Neural cell (in vitro differentiated cells): ENCODE data around the gene RPRD1A. TPM values are rescaled to one million over a fixed set of nuclear protein-coding genes. Genes with fewer than 3 reads are reported as not detected.

Experiments used
- H2AFZ ChIP-seq: fragments of 200-600, 300-800 bp; sonication (generic), shearing (Covaris generic); 2 replicates; pipeline ENCODE4 v1.6.0; 2014; ENCODE audit warnings: low read depth, mild to moderate bottlenecking, antibody characterized with exemption, low read length, moderate library complexity
- H3F3A ChIP-seq: fragments of 200-600 bp; shearing (Covaris generic); 2 replicates; pipeline ENCODE4 v1.6.1; 2016; ENCODE audit warnings: mild to moderate bottlenecking, moderate library complexity, mixed read lengths, antibody characterized with exemption, low read length; ENCODE audit not compliant: insufficient read depth, poor library complexity, severe bottlenecking
- H3K27ac ChIP-seq: fragments of 200-600, 300-800 bp; sonication (generic), shearing (Covaris generic); 2 replicates; pipeline ENCODE4 v1.5.1; 2014; ENCODE audit warnings: mild to moderate bottlenecking, low read length, moderate library complexity
- H3K27me3 ChIP-seq: fragments of 300-800, 200-600 bp; sonication (generic), shearing (Covaris generic); 2 replicates; pipeline ENCODE4 v1.6.0; 2014; ENCODE audit warnings: mild to moderate bottlenecking, low read depth, low read length, moderate library complexity; ENCODE audit not compliant: insufficient read depth
- H3K36me3 ChIP-seq: fragments of 300-800, 200-600 bp; sonication (generic), shearing (Covaris generic); 2 replicates; pipeline ENCODE4 v1.5.1; 2014; ENCODE audit warnings: mild to moderate bottlenecking, antibody characterized with exemption, low read length, moderate library complexity; ENCODE audit not compliant: insufficient read depth
- H3K4me2 ChIP-seq: fragments of 300-800, 200-600 bp; sonication (generic), shearing (Covaris generic); 2 replicates; pipeline ENCODE4 v1.6.0; 2014; ENCODE audit warnings: mild to moderate bottlenecking, low read length
- H3K4me3 ChIP-seq: fragments of 300-800, 200-600 bp; sonication (generic), shearing (Covaris generic); 2 replicates; pipeline ENCODE4 v1.5.1; 2014; ENCODE audit warnings: mild to moderate bottlenecking, low read length, moderate library complexity
- H3K79me2 ChIP-seq: fragments of 200-600 bp; shearing (Covaris generic); replicated peaks from 2 replicates; pipeline ENCODE4 v1.6.0; 2014; ENCODE audit warnings: mild to moderate bottlenecking, low read length, moderate library complexity; ENCODE audit not compliant: insufficient read depth
- H3K9ac ChIP-seq: fragments of 300-800, 200-600 bp; sonication (generic), shearing (Covaris generic); 2 replicates; pipeline ENCODE4 v1.6.1; 2016; ENCODE audit warnings: mild to moderate bottlenecking, low read length, mixed read lengths
- H3K9me2 ChIP-seq: fragments of 200-600 bp; shearing (Covaris generic); 2 replicates; pipeline ENCODE4 v1.6.1; 2016; ENCODE audit warnings: mild to moderate bottlenecking, low read length, mixed read lengths; ENCODE audit not compliant: insufficient read depth
- H3K9me3 ChIP-seq: fragments of 200-600, 300-800 bp; sonication (generic), shearing (Covaris generic); 2 replicates; pipeline ENCODE4 v1.6.1; 2016; ENCODE audit warnings: mild to moderate bottlenecking, mixed run types, low read length, moderate library complexity, mixed read lengths
- H4K20me1 ChIP-seq: fragments of 200-600 bp; shearing (Covaris generic); 2 replicates; pipeline ENCODE4 v1.6.1; 2016; ENCODE audit warnings: mild to moderate bottlenecking, mixed run types; ENCODE audit not compliant: insufficient read depth
- EP300 ChIP-seq: fragments of 450-650 bp; conservative IDR thresholded peaks from 2 replicates; pipeline ENCODE4 v1.6.1; 2014; ENCODE audit warnings: antibody characterized with exemption, mild to moderate bottlenecking, moderate library complexity; ENCODE audit not compliant: poor library complexity, severe bottlenecking
- EZH2 ChIP-seq: fragments of 200-600, 300-800 bp; shearing (Covaris generic), sonication (generic); IDR thresholded peaks from 2 replicates; pipeline ENCODE4 v1.6.1; 2014; ENCODE audit warnings: antibody characterized with exemption, low read length, borderline replicate concordance, mild to moderate bottlenecking; ENCODE audit not compliant: insufficient read depth, poor library complexity, severe bottlenecking
- MXI1 ChIP-seq: fragments of 450-650 bp; conservative IDR thresholded peaks from 2 replicates; pipeline ENCODE4 v1.6.1; 2014; ENCODE audit warnings: antibody characterized with exemption, mild to moderate bottlenecking; ENCODE audit not compliant: poor library complexity, severe bottlenecking
- POLR2AphosphoS5 ChIP-seq: IDR thresholded peaks from 2 replicates; pipeline ENCODE4 v1.6.1; 2012
- RAD21 ChIP-seq: fragments of 450-650 bp; conservative IDR thresholded peaks from 2 replicates; pipeline ENCODE4 v1.6.1; 2014; ENCODE audit warnings: antibody characterized with exemption, mild to moderate bottlenecking, moderate library complexity
- SMC3 ChIP-seq: fragments of 450-650 bp; conservative IDR thresholded peaks from 2 replicates; pipeline ENCODE4 v1.6.1; 2014; ENCODE audit warnings: antibody characterized with exemption, mild to moderate bottlenecking, moderate library complexity; ENCODE audit not compliant: poor library complexity
- TAF1 ChIP-seq: IDR thresholded peaks from 2 replicates; pipeline ENCODE4 v1.6.1; 2012; ENCODE audit warnings: low read depth
- polyA plus RNA-seq: library from polyadenylated mRNA; depleted of rRNA; stranded (reverse); fragments of >200 nt; gene quantifications from 2 replicates; pipeline ENCODE4 v1.2.3, GENCODE V29; 2014
- TF ChIP-seq, protein P1 (sequence below): IDR thresholded peaks from 2 replicates; pipeline ENCODE4 v1.6.1; 2012; ENCODE audit warnings: borderline replicate concordance
- TF ChIP-seq, protein P2 (sequence below): fragments of 450-650 bp; IDR thresholded peaks from 2 replicates; pipeline ENCODE4 v1.5.1; 2014; ENCODE audit warnings: antibody characterized with exemption, mild to moderate bottlenecking, moderate library complexity; ENCODE audit not compliant: poor library complexity, severe bottlenecking

Gene RPRD1A
- polyA plus RNA-seq, 1 donor from 2014 or later: 129 TPM

DNA sequence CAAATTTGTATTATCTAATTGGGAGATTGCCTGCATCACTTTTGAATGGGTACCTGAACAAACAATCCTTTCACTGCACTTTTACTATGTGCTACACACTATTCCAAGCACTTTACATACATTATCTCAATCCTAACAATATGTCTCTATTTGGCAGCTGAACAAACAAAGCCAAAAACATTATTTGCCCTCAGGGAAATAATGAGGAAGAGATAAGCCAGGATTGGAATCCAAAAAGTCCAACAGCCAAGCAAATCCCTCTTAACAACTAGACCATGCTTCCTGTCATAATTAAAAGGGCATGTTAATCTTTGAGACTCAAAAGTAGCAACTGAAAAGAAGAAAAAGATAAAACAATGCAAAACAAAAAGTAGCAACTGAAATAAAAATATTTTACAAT, 32.1 kb downstream of the RPRD1A start:
- TF ChIP-seq, protein P1, sequence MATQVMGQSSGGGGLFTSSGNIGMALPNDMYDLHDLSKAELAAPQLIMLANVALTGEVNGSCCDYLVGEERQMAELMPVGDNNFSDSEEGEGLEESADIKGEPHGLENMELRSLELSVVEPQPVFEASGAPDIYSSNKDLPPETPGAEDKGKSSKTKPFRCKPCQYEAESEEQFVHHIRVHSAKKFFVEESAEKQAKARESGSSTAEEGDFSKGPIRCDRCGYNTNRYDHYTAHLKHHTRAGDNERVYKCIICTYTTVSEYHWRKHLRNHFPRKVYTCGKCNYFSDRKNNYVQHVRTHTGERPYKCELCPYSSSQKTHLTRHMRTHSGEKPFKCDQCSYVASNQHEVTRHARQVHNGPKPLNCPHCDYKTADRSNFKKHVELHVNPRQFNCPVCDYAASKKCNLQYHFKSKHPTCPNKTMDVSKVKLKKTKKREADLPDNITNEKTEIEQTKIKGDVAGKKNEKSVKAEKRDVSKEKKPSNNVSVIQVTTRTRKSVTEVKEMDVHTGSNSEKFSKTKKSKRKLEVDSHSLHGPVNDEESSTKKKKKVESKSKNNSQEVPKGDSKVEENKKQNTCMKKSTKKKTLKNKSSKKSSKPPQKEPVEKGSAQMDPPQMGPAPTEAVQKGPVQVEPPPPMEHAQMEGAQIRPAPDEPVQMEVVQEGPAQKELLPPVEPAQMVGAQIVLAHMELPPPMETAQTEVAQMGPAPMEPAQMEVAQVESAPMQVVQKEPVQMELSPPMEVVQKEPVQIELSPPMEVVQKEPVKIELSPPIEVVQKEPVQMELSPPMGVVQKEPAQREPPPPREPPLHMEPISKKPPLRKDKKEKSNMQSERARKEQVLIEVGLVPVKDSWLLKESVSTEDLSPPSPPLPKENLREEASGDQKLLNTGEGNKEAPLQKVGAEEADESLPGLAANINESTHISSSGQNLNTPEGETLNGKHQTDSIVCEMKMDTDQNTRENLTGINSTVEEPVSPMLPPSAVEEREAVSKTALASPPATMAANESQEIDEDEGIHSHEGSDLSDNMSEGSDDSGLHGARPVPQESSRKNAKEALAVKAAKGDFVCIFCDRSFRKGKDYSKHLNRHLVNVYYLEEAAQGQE: no peak
- TF ChIP-seq POLR2AphosphoS5: no peak
- TF ChIP-seq, protein P2, sequence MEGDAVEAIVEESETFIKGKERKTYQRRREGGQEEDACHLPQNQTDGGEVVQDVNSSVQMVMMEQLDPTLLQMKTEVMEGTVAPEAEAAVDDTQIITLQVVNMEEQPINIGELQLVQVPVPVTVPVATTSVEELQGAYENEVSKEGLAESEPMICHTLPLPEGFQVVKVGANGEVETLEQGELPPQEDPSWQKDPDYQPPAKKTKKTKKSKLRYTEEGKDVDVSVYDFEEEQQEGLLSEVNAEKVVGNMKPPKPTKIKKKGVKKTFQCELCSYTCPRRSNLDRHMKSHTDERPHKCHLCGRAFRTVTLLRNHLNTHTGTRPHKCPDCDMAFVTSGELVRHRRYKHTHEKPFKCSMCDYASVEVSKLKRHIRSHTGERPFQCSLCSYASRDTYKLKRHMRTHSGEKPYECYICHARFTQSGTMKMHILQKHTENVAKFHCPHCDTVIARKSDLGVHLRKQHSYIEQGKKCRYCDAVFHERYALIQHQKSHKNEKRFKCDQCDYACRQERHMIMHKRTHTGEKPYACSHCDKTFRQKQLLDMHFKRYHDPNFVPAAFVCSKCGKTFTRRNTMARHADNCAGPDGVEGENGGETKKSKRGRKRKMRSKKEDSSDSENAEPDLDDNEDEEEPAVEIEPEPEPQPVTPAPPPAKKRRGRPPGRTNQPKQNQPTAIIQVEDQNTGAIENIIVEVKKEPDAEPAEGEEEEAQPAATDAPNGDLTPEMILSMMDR: no peak
- no peak for TF ChIP-seq MXI1
- peaks cover 4% of the 10 kb centered on the region for H3K36me3 ChIP-seq
- no peaks in the 10 kb centered on the region for H4K20me1 ChIP-seq
- H3K9ac ChIP-seq: no peak overlapping the region
- H3K9me2 ChIP-seq: no peaks in the 10 kb centered on the region
- no peak overlapping the region for H3K27ac ChIP-seq
- H3K79me2 ChIP-seq: peaks cover 48% of the 10 kb centered on the region
- no peak overlapping the region for H3K4me3 ChIP-seq
- no peaks in the 10 kb centered on the region for H3K27me3 ChIP-seq
- H3F3A ChIP-seq: no peaks in the 10 kb centered on the region
- no peak overlapping the region for H3K4me2 ChIP-seq
- H3K9me3 ChIP-seq: peaks cover 5% of the 10 kb centered on the region
- no peak overlapping the region for H2AFZ ChIP-seq

DNA sequence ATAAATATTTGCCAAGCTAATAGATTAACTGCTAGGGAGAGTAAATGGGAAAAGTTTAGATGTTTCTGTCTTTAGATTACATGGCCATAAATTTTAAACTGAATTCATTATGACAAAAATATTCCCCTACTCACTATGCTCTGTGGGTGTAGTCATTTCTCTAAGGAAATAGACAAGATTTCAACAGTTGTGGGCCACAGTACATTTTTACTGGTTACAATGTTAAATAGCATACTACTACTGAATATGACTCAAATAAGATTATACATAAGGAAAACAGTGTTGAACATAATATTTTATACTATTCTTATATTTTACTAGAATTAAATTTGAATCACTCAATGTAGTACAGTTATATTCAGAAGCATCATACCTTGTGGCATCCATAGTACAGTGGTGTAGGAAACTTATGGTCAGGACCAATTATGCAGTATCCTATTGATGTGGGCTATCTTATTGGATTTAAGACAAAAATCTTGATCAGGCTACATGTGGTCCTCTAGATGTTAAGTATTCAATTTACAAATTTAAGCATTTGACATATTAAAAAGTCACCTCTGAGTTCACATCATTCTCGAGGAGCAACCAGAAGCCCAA, 33.0 kb downstream of the RPRD1A start:
- Histone ChIP-seq H3K27ac (no peak overlapping the region), H3K79me2 (peaks cover 42% of the 10 kb centered on the region), H2AFZ (no peak overlapping the region), H3K9ac (no peak overlapping the region), H3K9me2 (no peaks in the 10 kb centered on the region), H3K36me3 (peaks cover 4% of the 10 kb centered on the region), H3K9me3 (peaks cover 5% of the 10 kb centered on the region), H3K27me3 (no peaks in the 10 kb centered on the region), H3K4me3 (no peak overlapping the region), H4K20me1 (no peaks in the 10 kb centered on the region), H3K4me2 (no peak overlapping the region), H3F3A (no peaks in the 10 kb centered on the region)
- TF ChIP-seq, protein P1: no peak
- no peak for TF ChIP-seq POLR2AphosphoS5
- no peak for TF ChIP-seq EP300
- no peak for TF ChIP-seq EZH2
- TF ChIP-seq SMC3: no peak
- TF ChIP-seq TAF1: no peak
- TF ChIP-seq RAD21: no peak
- TF ChIP-seq, protein P2: no peak
- no peak for TF ChIP-seq MXI1
